Epithelial cell of esophagus (primary cell): ENCODE results near the gene MTA1.

ENCODE experiments used
- DNase-seq: peaks from one replicate; pipeline ENCODE4 v3.0.0; 2010; ENCODE audit warnings: low read depth
- H3K4me3 ChIP-seq: 2 replicates; pipeline ENCODE4 v1.5.1; 2011; ENCODE audit warnings: mild to moderate bottlenecking, low read length, control low read depth
- CTCF ChIP-seq: IDR thresholded peaks from 2 replicates; pipeline ENCODE4 v1.5.1; 2011; ENCODE audit warnings: low read depth, mild to moderate bottlenecking, low read length, control low read depth, inconsistent platforms; ENCODE audit not compliant: insufficient read depth; ENCODE audit errors: missing control alignments

Gene MTA1

GRCh38 chr14:105378873-105379685, 40.5 kb upstream of the MTA1 start:
- H3K4me3 ChIP-seq: no peak overlapping the region
- TF ChIP-seq CTCF: no peak
- no peak for DNase-seq

GRCh38 chr14:105379946-105380345, 39.7 kb upstream of the MTA1 start:
- DNase-seq: no peak
- H3K4me3 ChIP-seq: no peak overlapping the region
- TF ChIP-seq CTCF: no peak

GRCh38 chr14:105380756-105381155, 38.9 kb upstream of the MTA1 start:
- H3K4me3 ChIP-seq: no peak overlapping the region
- TF ChIP-seq CTCF: no peak
- no peak for DNase-seq

- H3K4me3 ChIP-seq: no peak overlapping the region
- TF ChIP-seq CTCF: no peak
These were observed 37.9 kb upstream of the MTA1 start for GRCh38 chr14:105381446-105382342.

GRCh38 chr14:105382343-105383082, 37.1 kb upstream of the MTA1 start:
- TF ChIP-seq CTCF: no peak
- no peak overlapping the region for H3K4me3 ChIP-seq
- DNase-seq: no peak

More at GRCh38 chr14:105381446-105382342, 37.9 kb upstream of the MTA1 start:
- no peak for DNase-seq

- DNase-seq: no peak
- no peak overlapping the region for H3K4me3 ChIP-seq
- no peak for TF ChIP-seq CTCF
These were observed 36.4 kb upstream of the MTA1 start for GRCh38 chr14:105383083-105383730.
